NOMO-1 treated with dmso at 0.1 percent for 144 hours (cell line): ENCODE measurements around the gene MRNIP.

Source experiments
- DNase-seq: peaks from one replicate; lab custom pipeline; 2025; ENCODE audit not compliant: unreplicated experiment; lab: John Stamatoyannopoulos, UW

Gene MRNIP

GRCh38 chr5:179889885-179890284, 31.3 kb upstream of the MRNIP start:
- no peak for DNase-seq

GRCh38 chr5:179887802-179888201, 29.2 kb upstream of the MRNIP start:
- DNase-seq: no peak

- no peak for DNase-seq
Measured at GRCh38 chr5:179887095-179887494, 28.5 kb upstream of the MRNIP start.

GRCh38 chr5:179886190-179886911, 27.7 kb upstream of the MRNIP start:
- DNase-seq: no peak

GRCh38 chr5:179885491-179886090, 27.0 kb upstream of the MRNIP start:
- DNase-seq: no peak

GRCh38 chr5:179883163-179883562, 24.5 kb upstream of the MRNIP start:
- no peak for DNase-seq

- DNase-seq: no peak
Measured at GRCh38 chr5:179882338-179882737, 23.7 kb upstream of the MRNIP start.

- DNase-seq: no peak
Measured at GRCh38 chr5:179880848-179881590, 22.4 kb upstream of the MRNIP start.

GRCh38 chr5:179880066-179880650, 21.5 kb upstream of the MRNIP start:
- no peak for DNase-seq

GRCh38 chr5:179879690-179880010, 21.0 kb upstream of the MRNIP start:
- DNase-seq: no peak

- DNase-seq: no peak
Measured at GRCh38 chr5:179879003-179879689, 20.5 kb upstream of the MRNIP start.

GRCh38 chr5:179878222-179879002, 19.8 kb upstream of the MRNIP start:
- DNase-seq: no peak

- no peak for DNase-seq
Measured at GRCh38 chr5:179876610-179876952, 18.0 kb upstream of the MRNIP start.

- DNase-seq: no peak
Measured at GRCh38 chr5:179875741-179876609, 17.4 kb upstream of the MRNIP start.

GRCh38 chr5:179874536-179875292, 16.1 kb upstream of the MRNIP start:
- no peak for DNase-seq

GRCh38 chr5:179874136-179874535, 15.5 kb upstream of the MRNIP start:
- no peak for DNase-seq

- DNase-seq: no peak
Measured at GRCh38 chr5:179873588-179874110, 15.0 kb upstream of the MRNIP start.

GRCh38 chr5:179872828-179873575, 14.4 kb upstream of the MRNIP start:
- no peak for DNase-seq
